GM23338 (cell line): Measurements from ENCODE around the gene SFSWAP. TPM values are rescaled to one million over a fixed set of nuclear protein-coding genes. Genes with fewer than 3 reads are reported as not detected.

Experiments used
- ATAC-seq: fragments of 200-7000 bp; cut with Tn5 transposase; 3 replicates; pipeline ENCODE4 v1.9.1; 2020
- DNase-seq: peaks from one replicate; pipeline ENCODE4 v3.0.0-alpha.2; 2015; ENCODE audit warnings: low spot score
- H2AFZ ChIP-seq: fragments of 200-600 bp; sonication (generic); 2 replicates; pipeline ENCODE4 v1.8.0; 2016; ENCODE audit warnings: antibody characterized with exemption, mild to moderate bottlenecking, moderate library complexity
- H3F3A ChIP-seq: fragments of 200-600 bp; sonication (generic); replicated peaks from 2 replicates; pipeline ENCODE4 v1.8.0; 2017; ENCODE audit warnings: antibody characterized with exemption, mixed run types, low read depth
- H3K27ac ChIP-seq: fragments of 200-600 bp; sonication (generic); 2 replicates; pipeline ENCODE4 v1.6.1; 2016; ENCODE audit warnings: low read depth
- H3K27me3 ChIP-seq: fragments of 200-600 bp; sonication (generic); 2 replicates; pipeline ENCODE4 v1.8.0; 2016; ENCODE audit warnings: mild to moderate bottlenecking, mixed run types, moderate library complexity; ENCODE audit not compliant: insufficient read depth
- H3K36me3 ChIP-seq: fragments of 200-600 bp; sonication (generic); 2 replicates; pipeline ENCODE4 v1.8.0; 2016; ENCODE audit warnings: mild to moderate bottlenecking; ENCODE audit not compliant: insufficient read depth
- H3K4me1 ChIP-seq: fragments of 200-600 bp; sonication (generic); 2 replicates; pipeline ENCODE4 v1.8.0; 2016; ENCODE audit warnings: mild to moderate bottlenecking, moderate library complexity; ENCODE audit not compliant: insufficient read depth
- H3K4me2 ChIP-seq: fragments of 200-600 bp; sonication (generic); 2 replicates; pipeline ENCODE4 v1.7.1; 2017; ENCODE audit warnings: mixed run types
- H3K4me3 ChIP-seq: fragments of 200-600 bp; sonication (generic); 2 replicates; pipeline ENCODE4 v1.6.1; 2016; ENCODE audit warnings: mixed run types
- H3K79me2 ChIP-seq: fragments of 200-600 bp; sonication (generic); replicated peaks from 2 replicates; pipeline ENCODE4 v1.8.0; 2017; ENCODE audit warnings: mild to moderate bottlenecking; ENCODE audit not compliant: insufficient read depth
- H3K9me2 ChIP-seq: fragments of 200-600 bp; sonication (generic); 2 replicates; pipeline ENCODE4 v1.8.0; 2017; ENCODE audit not compliant: insufficient read depth
- H4K20me1 ChIP-seq: fragments of 200-600 bp; sonication (generic); replicated peaks from 2 replicates; pipeline ENCODE4 v1.8.0; 2017; ENCODE audit warnings: mild to moderate bottlenecking; ENCODE audit not compliant: insufficient read depth
- H3K27ac Mint-ChIP-seq: 2 replicates; pipeline ENCODE4 v1.8.0; 2020; ENCODE audit warnings: inconsistent platforms, mild to moderate bottlenecking, moderate library complexity, mixed read lengths
- H3K27me3 Mint-ChIP-seq: 3 replicates; pipeline ENCODE4 v1.8.0; 2022; ENCODE audit warnings: low read depth, mild to moderate bottlenecking, moderate library complexity, mixed read lengths, inconsistent platforms; ENCODE audit not compliant: insufficient read depth, poor library complexity
- H3K36me3 Mint-ChIP-seq: 3 replicates; pipeline ENCODE4 v1.8.0; 2021; ENCODE audit warnings: low read depth, mild to moderate bottlenecking, inconsistent platforms, moderate library complexity, mixed read lengths
- H3K4me1 Mint-ChIP-seq: 3 replicates; pipeline ENCODE4 v1.8.0; 2020; ENCODE audit warnings: mild to moderate bottlenecking, inconsistent platforms, mixed read lengths
- H3K4me3 Mint-ChIP-seq: 3 replicates; pipeline ENCODE4 v1.8.0; 2021; ENCODE audit warnings: moderate library complexity, mild to moderate bottlenecking, inconsistent platforms, mixed read lengths
- H3K9me3 Mint-ChIP-seq: 3 replicates; pipeline ENCODE4 v1.8.0; 2020; ENCODE audit warnings: moderate library complexity, mild to moderate bottlenecking, inconsistent platforms, mixed read lengths
- CREB1 ChIP-seq: fragments of 250-450 bp; sonication (Bioruptor Pico); IDR thresholded peaks from 2 replicates; pipeline ENCODE4 v1.5.0; 2020; ENCODE audit warnings: low read depth, mild to moderate bottlenecking, moderate library complexity
- CTCF ChIP-seq, 2 experiments: fragments of 200-600 bp in 1 of 2; sonication (generic) in 1 of 2; conservative IDR thresholded peaks; 2 replicates each; pipeline versions ENCODE4 v1.5.1 to v1.6.1; 2016 to 2017; ENCODE audit warnings: antibody characterized with exemption in 2 of 2, low read depth in 2 of 2, mild to moderate bottlenecking in 2 of 2, moderate library complexity in 1 of 2
- ETS1 ChIP-seq: IDR thresholded peaks from 2 replicates; pipeline ENCODE4 v1.6.1; 2016; ENCODE audit warnings: antibody characterized with exemption
- EZH2 ChIP-seq: fragments of 200-600 bp; sonication (generic); IDR thresholded peaks from one replicate; pipeline ENCODE4 v1.8.0; 2017; ENCODE audit warnings: antibody characterized with exemption, mild to moderate bottlenecking, low read depth; ENCODE audit not compliant: unreplicated experiment
- EZH2phosphoT487 ChIP-seq: fragments of 200-600 bp; sonication (generic); IDR thresholded peaks from one replicate; pipeline ENCODE4 v1.8.1; 2018; ENCODE audit warnings: antibody characterized with exemption; ENCODE audit not compliant: unreplicated experiment
- JUNB ChIP-seq: IDR thresholded peaks from one replicate; pipeline ENCODE4 v1.6.1; 2016; ENCODE audit warnings: antibody characterized with exemption; ENCODE audit not compliant: unreplicated experiment
- NANOG ChIP-seq: IDR thresholded peaks from 2 replicates; pipeline ENCODE4 v1.6.1; 2016; ENCODE audit warnings: antibody characterized with exemption, borderline replicate concordance
- POLR2AphosphoS5 ChIP-seq: IDR thresholded peaks from 2 replicates; pipeline ENCODE4 v1.6.1; 2016; ENCODE audit warnings: antibody characterized with exemption, low read depth
- REST ChIP-seq: IDR thresholded peaks from one replicate; pipeline ENCODE4 v1.6.1; 2018; ENCODE audit warnings: antibody characterized with exemption; ENCODE audit not compliant: unreplicated experiment
- STAT1 ChIP-seq: IDR thresholded peaks from one replicate; pipeline ENCODE4 v1.6.1; 2016; ENCODE audit warnings: antibody characterized with exemption; ENCODE audit not compliant: unreplicated experiment
- ZNF114 ChIP-seq: fragments of 250-450 bp; sonication (Bioruptor Pico); IDR thresholded peaks from 2 replicates; pipeline ENCODE4 v1.5.0; 2020; ENCODE audit warnings: mild to moderate bottlenecking, moderate library complexity
- ZNF331 ChIP-seq: fragments of 250-450 bp; sonication (Bioruptor Pico); IDR thresholded peaks from 2 replicates; pipeline ENCODE4 v1.5.0; 2020; ENCODE audit warnings: low read depth, mild to moderate bottlenecking, moderate library complexity
- ZNF462 ChIP-seq: fragments of 250-450 bp; sonication (Bioruptor Pico); IDR thresholded peaks from 2 replicates; pipeline ENCODE4 v1.5.0; 2020; ENCODE audit warnings: mild to moderate bottlenecking, moderate library complexity
- polyA plus RNA-seq: library from polyadenylated mRNA; unstranded; fragments of >200 nt; fragmentation: Nextera tagmentation; extraction: Ambion mirVana; gene quantifications from 2 replicates; pipeline ENCODE4 v1.2.1, GENCODE V29; 2016
- total RNA-seq: library from RNA; depleted of rRNA; stranded (reverse); fragments of >200 nt; shearing (Covaris generic); gene quantifications from 2 replicates; pipeline ENCODE4 v1.2.3, GENCODE V29; 2014

SFSWAP gene
- total and polyA plus RNA-seq, 2 experiments from 2014 or later: 41.0 to 49.8 TPM

- Histone ChIP-seq H3K27me3 (no peaks in the 10 kb centered on the region), H3K36me3 (no peaks in the 10 kb centered on the region), H3K9me2 (no peaks in the 10 kb centered on the region), H3K4me2 (no peak overlapping the region), H3K79me2 (no peaks in the 10 kb centered on the region; the same call in 1 of the 2 replicates), H3F3A (0 out of 2 replicates have a peak, but pooled peaks cover 3% of the 10 kb centered on the region), H3K4me3 (no peak overlapping the region), H3K27ac (no peak overlapping the region), H2AFZ (no peak overlapping the region), H4K20me1 (no peaks in the 10 kb centered on the region; the same call in none of the 2 replicates), H3K4me1 (no peaks in the 10 kb centered on the region)
- Mint-ChIP-seq H3K27ac (no peak overlapping the region), H3K4me1 (peaks cover 8% of the 10 kb centered on the region), H3K4me3 (no peak overlapping the region), H3K36me3 (peaks cover 23% of the 10 kb centered on the region), H3K27me3 (peaks cover 5% of the 10 kb centered on the region), H3K9me3 (no peaks in the 10 kb centered on the region)
- TF ChIP-seq CTCF (conservative IDR thresholded peaks at IDR 0.05; ENCODE audit: low read depth in 2 of 2): no peak
- no peak for TF ChIP-seq REST
- TF ChIP-seq CREB1 (CRISPR knock-in tag): no peak
- TF ChIP-seq ZNF331 (CRISPR knock-in tag): no peak
- TF ChIP-seq JUNB: no peak
- no peak for TF ChIP-seq ZNF462 (CRISPR knock-in tag)
- TF ChIP-seq POLR2AphosphoS5: no peak
- no peak for TF ChIP-seq EZH2
- TF ChIP-seq ZNF114 (CRISPR knock-in tag): no peak
- TF ChIP-seq NANOG: no peak
- no peak for TF ChIP-seq EZH2phosphoT487
- no peak for TF ChIP-seq STAT1
- no peak for TF ChIP-seq ETS1
- ATAC-seq (no peak), DNase-seq (no peak)
These were observed 126.0 kb downstream of the SFSWAP start for GRCh38 chr12:131836714-131837397.
